Parathyroid adenoma (tissue), 2 donors: ENCODE results near the gene GBP2.

ENCODE experiments used
- H2AFZ ChIP-seq: fragments of 300-600 bp; sonication (generic); one replicate; pipeline ENCODE4 v1.7.0; 2017; ENCODE audit warnings: antibody characterized with exemption, mild to moderate bottlenecking
- H3K27ac ChIP-seq: fragments of 300-600 bp; sonication (generic); one replicate; pipeline ENCODE4 v1.7.0; 2017
- H3K27me3 ChIP-seq: fragments of 300-600 bp; sonication (generic); one replicate; pipeline ENCODE4 v1.7.0; 2017; ENCODE audit warnings: low read length; ENCODE audit not compliant: control insufficient read depth, insufficient read depth
- H3K36me3 ChIP-seq: fragments of 300-600 bp; sonication (generic); one replicate; pipeline ENCODE4 v1.7.0; 2017; ENCODE audit warnings: low read length; ENCODE audit not compliant: control insufficient read depth, insufficient read depth
- H3K4me1 ChIP-seq: fragments of 300-600 bp; sonication (generic); one replicate; pipeline ENCODE4 v1.7.0; 2017; ENCODE audit warnings: control low read depth
- H3K4me2 ChIP-seq: fragments of 300-600 bp; sonication (generic); one replicate; pipeline ENCODE4 v1.7.0; 2017; ENCODE audit warnings: low read length
- H3K4me3 ChIP-seq: fragments of 300-600 bp; sonication (generic); one replicate; pipeline ENCODE4 v1.7.0; 2017; ENCODE audit warnings: low read depth, low read length
- H3K79me2 ChIP-seq: fragments of 300-600 bp; sonication (generic); one replicate; pipeline ENCODE4 v1.7.0; 2017; ENCODE audit warnings: control low read depth
- H3K9ac ChIP-seq: fragments of 300-600 bp; sonication (generic); one replicate; pipeline ENCODE4 v1.7.0; 2017; ENCODE audit warnings: mild to moderate bottlenecking
- H3K9me3 ChIP-seq: fragments of 300-600 bp; sonication (generic); one replicate; pipeline ENCODE4 v1.7.0; 2017; ENCODE audit warnings: low read length; ENCODE audit not compliant: control insufficient read depth
- CTCF ChIP-seq: fragments of 300-600 bp; sonication (generic); IDR thresholded peaks from one replicate; pipeline ENCODE4 v1.7.0; 2017; ENCODE audit warnings: antibody characterized with exemption, mild to moderate bottlenecking
- donor health status: primary hyperparathyroidism.

The GBP2 gene

GRCh38 chr1:89147678-89148658 is 22.1 kb upstream of the GBP2 start:
- no peaks in the 10 kb centered on the region for H3K4me1 ChIP-seq
- H3K27me3 ChIP-seq = no peaks in the 10 kb centered on the region
- no peak overlapping the region for H3K9ac ChIP-seq
- H3K4me3 ChIP-seq = no peak overlapping the region
- no peaks in the 10 kb centered on the region for H3K36me3 ChIP-seq
- no peak overlapping the region for H3K27ac ChIP-seq
- no peaks in the 10 kb centered on the region for H3K9me3 ChIP-seq
- H3K4me2 ChIP-seq = no peak overlapping the region
- no peaks in the 10 kb centered on the region for H3K79me2 ChIP-seq
- TF ChIP-seq CTCF = no peak
- peak overlapping the region; percentile 25 for H2AFZ ChIP-seq

GRCh38 chr1:89146721-89147120 is 20.8 kb upstream of the GBP2 start:
- TF ChIP-seq CTCF = no peak
- Histone ChIP-seq H3K27me3 (no peaks in the 10 kb centered on the region), H3K4me2 (no peak overlapping the region), H3K9me3 (no peaks in the 10 kb centered on the region), H3K27ac (no peak overlapping the region), H2AFZ (no peak overlapping the region), H3K9ac (no peak overlapping the region), H3K4me3 (no peak overlapping the region), H3K79me2 (no peaks in the 10 kb centered on the region), H3K36me3 (no peaks in the 10 kb centered on the region), H3K4me1 (no peaks in the 10 kb centered on the region)

- Histone ChIP-seq H3K4me1 (no peaks in the 10 kb centered on the region), H3K27me3 (no peaks in the 10 kb centered on the region), H2AFZ (no peak overlapping the region), H3K27ac (no peak overlapping the region), H3K9me3 (no peaks in the 10 kb centered on the region), H3K4me3 (no peak overlapping the region), H3K9ac (no peak overlapping the region), H3K4me2 (no peak overlapping the region), H3K79me2 (no peaks in the 10 kb centered on the region), H3K36me3 (no peaks in the 10 kb centered on the region)
- no peak for TF ChIP-seq CTCF
Observed at GRCh38 chr1:89143484-89143883, 17.6 kb upstream of the GBP2 start.

- Histone ChIP-seq H3K36me3 (no peaks in the 10 kb centered on the region), H3K9me3 (no peaks in the 10 kb centered on the region), H2AFZ (no peak overlapping the region), H3K4me1 (no peaks in the 10 kb centered on the region), H3K4me2 (no peak overlapping the region), H3K27ac (no peak overlapping the region), H3K79me2 (no peaks in the 10 kb centered on the region), H3K9ac (no peak overlapping the region), H3K4me3 (no peak overlapping the region), H3K27me3 (no peaks in the 10 kb centered on the region)
- no peak for TF ChIP-seq CTCF
Observed at GRCh38 chr1:89142160-89142559, 16.2 kb upstream of the GBP2 start.

- Histone ChIP-seq H3K4me3 (no peak overlapping the region), H3K9me3 (no peaks in the 10 kb centered on the region), H2AFZ (no peak overlapping the region), H3K27me3 (no peaks in the 10 kb centered on the region), H3K36me3 (no peaks in the 10 kb centered on the region), H3K9ac (no peak overlapping the region), H3K4me1 (peaks cover 8% of the 10 kb centered on the region), H3K4me2 (no peak overlapping the region), H3K79me2 (no peaks in the 10 kb centered on the region), H3K27ac (no peak overlapping the region)
- no peak for TF ChIP-seq CTCF
Observed at GRCh38 chr1:89133747-89134146, 7.8 kb upstream of the GBP2 start.
